HCT116 (cell line): Measurements from ENCODE around the gene CCDC24. TPM values are rescaled to one million over a fixed set of nuclear protein-coding genes. Genes with fewer than 3 reads are reported as not detected.

Experiments used
- ATAC-seq: fragments of 200-7000 bp; cut with Tn5 transposase; 2 replicates; pipeline ENCODE4 v1.9.1; 2020; ENCODE audit warnings: mild to moderate bottlenecking, moderate library complexity
- BruUV-seq: library from RNA; stranded (reverse); fragments of 400-500 nt; replicated peaks from 2 replicates; lab custom pipeline; 2021; lab: Mats Ljungman, UMichigan
- CTCF ChIA-PET: fragments of 300-600 bp; sonication (Branson Sonifier 250); formaldehyde crosslinking; loops from one replicate; lab custom pipeline; 2021; ENCODE audit warnings: antibody characterized with exemption; lab: Charles Lee
- POLR2A ChIA-PET: fragments of 300-600, 350-600 bp; sonication (Branson Sonifier 250); formaldehyde crosslinking; loops from one replicate; lab custom pipeline; 2021; ENCODE audit warnings: antibody characterized with exemption; lab: Charles Lee
- RAD21 ChIA-PET, 2 experiments: fragments of 300-600 bp; sonication (Branson Sonifier 250); formaldehyde crosslinking; loops; one replicate each; lab custom pipeline; 2023; ENCODE audit warnings: low total read pairs in 2 of 2; ENCODE audit not compliant: uncharacterized antibody in 2 of 2, unreplicated experiment in 2 of 2, low non-redundant PET in 1 of 2; lab: Charles Lee
- DNase-seq: peaks from one replicate; pipeline ENCODE4 v3.0.0-alpha.2; 2010; ENCODE audit warnings: low read depth, low spot score
- H2AFZ ChIP-seq: fragments of 200-600 bp; shearing (Covaris generic), sonication (generic); 2 replicates; pipeline ENCODE4 v1.6.1; 2017; ENCODE audit warnings: low read depth, mixed run types, mixed read lengths, antibody characterized with exemption, low read length; ENCODE audit not compliant: poor library complexity, severe bottlenecking
- H3K27ac ChIP-seq: 2 replicates; pipeline ENCODE4 v1.5.1; 2012; ENCODE audit warnings: low read depth, low read length
- H3K27me3 ChIP-seq: fragments of 200-600 bp; sonication (generic); 2 replicates; pipeline ENCODE4 v1.6.1; 2016; ENCODE audit warnings: mixed run types, low read length, mixed read lengths; ENCODE audit not compliant: insufficient read depth
- H3K36me3 ChIP-seq, 2 experiments: fragments of 200-500 bp in 1 of 2; fragments of 200-600 bp in 1 of 2; sonication (Bioruptor generic) in 1 of 2; sonication (generic) in 1 of 2; 2 replicates each; pipeline versions ENCODE4 v1.5.1 to v1.6.1; 2014 to 2016; ENCODE audit warnings: low read length in 2 of 2, inconsistent platforms in 1 of 2, mixed read lengths in 1 of 2, mixed run types in 1 of 2; ENCODE audit not compliant: insufficient read depth in 2 of 2, control insufficient read depth in 1 of 2
- H3K4me1 ChIP-seq, 2 experiments: fragments of 200-600 bp in 1 of 2; sonication (generic) in 1 of 2; 2 replicates each; pipeline versions ENCODE4 v1.5.1 to v1.6.1; 2012 to 2017; ENCODE audit warnings: low read length in 2 of 2, inconsistent platforms in 1 of 2, mild to moderate bottlenecking in 1 of 2, mixed read lengths in 1 of 2, mixed run types in 1 of 2, moderate library complexity in 1 of 2; ENCODE audit not compliant: insufficient read depth in 2 of 2, control insufficient read depth in 1 of 2
- H3K4me2 ChIP-seq: fragments of 200-600 bp; sonication (generic); 2 replicates; pipeline ENCODE4 v1.6.1; 2017; ENCODE audit warnings: mixed run types, low read length, mixed read lengths
- H3K4me3 ChIP-seq, 2 experiments: fragments of 200-600 bp in 1 of 2; sonication (generic) in 1 of 2; replicated peaks in 1 of 2; 2 replicates each; pipeline ENCODE4 v1.5.1; 2011 to 2016; ENCODE audit warnings: low read length in 2 of 2, control low read depth in 1 of 2, low read depth in 1 of 2, mild to moderate bottlenecking in 1 of 2, mixed read lengths in 1 of 2, mixed run types in 1 of 2
- H3K79me2 ChIP-seq: fragments of 200-600 bp; sonication (generic); 2 replicates; pipeline ENCODE4 v1.6.1; 2017; ENCODE audit warnings: mild to moderate bottlenecking, mixed run types, low read length, moderate library complexity, mixed read lengths; ENCODE audit not compliant: insufficient read depth
- H3K9ac ChIP-seq: fragments of 200-600 bp; sonication (generic); 2 replicates; pipeline ENCODE4 v1.6.1; 2016; ENCODE audit warnings: low read length, mixed read lengths
- H3K9me2 ChIP-seq: fragments of 200-600 bp; sonication (generic), shearing (Covaris generic); 2 replicates; pipeline ENCODE4 v1.6.1; 2017; ENCODE audit warnings: mixed run types, mild to moderate bottlenecking, moderate library complexity; ENCODE audit not compliant: insufficient read depth
- H3K9me3 ChIP-seq, 2 experiments: fragments of 200-500 bp in 1 of 2; fragments of 200-600 bp in 1 of 2; sonication (Bioruptor generic) in 1 of 2; sonication (generic) in 1 of 2; 2 replicates each; pipeline ENCODE4 v1.6.1; 2014 to 2017; ENCODE audit warnings: low read length in 2 of 2, mixed read lengths in 2 of 2, inconsistent platforms in 1 of 2, low read depth in 1 of 2, mild to moderate bottlenecking in 1 of 2, mixed run types in 1 of 2, moderate library complexity in 1 of 2; ENCODE audit not compliant: control insufficient read depth in 1 of 2, insufficient read depth in 1 of 2
- H4K20me1 ChIP-seq: fragments of 200-600 bp; sonication (generic), shearing (Covaris generic); 2 replicates; pipeline ENCODE4 v1.6.1; 2017; ENCODE audit warnings: mixed run types, mild to moderate bottlenecking, moderate library complexity; ENCODE audit not compliant: insufficient read depth
- CEBPB ChIP-seq: IDR thresholded peaks from 2 replicates; pipeline ENCODE4 v1.6.1; 2012; ENCODE audit warnings: low read depth
- ELF1 ChIP-seq: IDR thresholded peaks from 2 replicates; pipeline ENCODE4 v1.6.1; 2012; ENCODE audit warnings: low read depth, borderline replicate concordance
- EZH2phosphoT487 ChIP-seq: fragments of 200-600 bp; IDR thresholded peaks from 2 replicates; pipeline ENCODE4 v1.6.1; 2018; ENCODE audit warnings: antibody characterized with exemption, borderline replicate concordance
- FOSL1 ChIP-seq: IDR thresholded peaks from 2 replicates; pipeline ENCODE4 v1.6.1; 2012; ENCODE audit warnings: low read depth
- POLR2A ChIP-seq: IDR thresholded peaks from 2 replicates; pipeline ENCODE4 v1.7.0; 2011; ENCODE audit warnings: borderline replicate concordance; ENCODE audit not compliant: insufficient read depth, insufficient read length; ENCODE audit errors: extremely low read depth
- SIN3A ChIP-seq: IDR thresholded peaks from 2 replicates; pipeline ENCODE4 v1.6.1; 2012; ENCODE audit warnings: low read depth
- SP1 ChIP-seq: IDR thresholded peaks from 2 replicates; pipeline ENCODE4 v1.6.1; 2012; ENCODE audit warnings: low read depth
- SRF ChIP-seq: IDR thresholded peaks from 2 replicates; pipeline ENCODE4 v1.6.1; 2012; ENCODE audit warnings: low read depth
- TCF7L2 ChIP-seq: IDR thresholded peaks from 2 replicates; pipeline ENCODE4 v1.7.0; 2011; ENCODE audit warnings: borderline replicate concordance, inconsistent platforms; ENCODE audit not compliant: insufficient read depth, insufficient read length; ENCODE audit errors: extremely low read depth
- ZFX ChIP-seq: fragments of 450-650 bp; IDR thresholded peaks from 2 replicates; pipeline ENCODE4 v1.6.1; 2017
- intact Hi-C: fragments of 100-400 bp; cut with micrococcal nuclease; formaldehyde crosslinking; loops from 2 replicates; pipeline ENCODE4 v1.10.0; 2022
- total RNA-seq: library from RNA; stranded (reverse); gene quantifications from one replicate; pipeline ENCODE4 v1.2.1, GENCODE V29; 2021; ENCODE audit not compliant: unreplicated experiment
- TF ChIP-seq, protein P1 (sequence below): IDR thresholded peaks from 2 replicates; pipeline ENCODE4 v1.6.1; 2011; ENCODE audit warnings: mild to moderate bottlenecking, low read length, moderate library complexity; ENCODE audit not compliant: insufficient replicate concordance; ENCODE audit errors: extremely low read depth
- TF ChIP-seq, protein P2 (sequence below): IDR thresholded peaks from 2 replicates; pipeline ENCODE4 v1.6.1; 2012; ENCODE audit warnings: low read depth

The CCDC24 gene
- total RNA-seq, 1 experiment from 2014 or later = 23.3 TPM

- Histone ChIP-seq H3K4me1 (peaks cover 5 to 12% of the 10 kb centered on the region in 2 experiments; a peak in 3 of 4 replicates), H2AFZ (no peak overlapping the region), H4K20me1 (no peaks in the 10 kb centered on the region), H3K27ac (no peak overlapping the region), H3K9ac (no peak overlapping the region), H3K36me3 (no peaks in the 10 kb centered on the region), H3K9me2 (no peaks in the 10 kb centered on the region), H3K4me2 (no peak overlapping the region), H3K4me3 (no peak overlapping the region), H3K9me3 (no peaks in the 10 kb centered on the region), H3K79me2 (no peaks in the 10 kb centered on the region), H3K27me3 (no peaks in the 10 kb centered on the region)
- ATAC-seq (no peak), DNase-seq (no peak)
- BruUV-seq = no TSS peak
- CTCF ChIA-PET = no interaction called here
- POLR2A ChIA-PET = no interaction called here
- no peak for TF ChIP-seq SIN3A
- no peak for TF ChIP-seq POLR2A
- no peak for TF ChIP-seq EZH2phosphoT487
- TF ChIP-seq SRF = no peak
- no peak for TF ChIP-seq SP1
- TF ChIP-seq CEBPB = no peak
- TF ChIP-seq TCF7L2 = no peak
- TF ChIP-seq FOSL1 = no peak
- TF ChIP-seq, protein P1, sequence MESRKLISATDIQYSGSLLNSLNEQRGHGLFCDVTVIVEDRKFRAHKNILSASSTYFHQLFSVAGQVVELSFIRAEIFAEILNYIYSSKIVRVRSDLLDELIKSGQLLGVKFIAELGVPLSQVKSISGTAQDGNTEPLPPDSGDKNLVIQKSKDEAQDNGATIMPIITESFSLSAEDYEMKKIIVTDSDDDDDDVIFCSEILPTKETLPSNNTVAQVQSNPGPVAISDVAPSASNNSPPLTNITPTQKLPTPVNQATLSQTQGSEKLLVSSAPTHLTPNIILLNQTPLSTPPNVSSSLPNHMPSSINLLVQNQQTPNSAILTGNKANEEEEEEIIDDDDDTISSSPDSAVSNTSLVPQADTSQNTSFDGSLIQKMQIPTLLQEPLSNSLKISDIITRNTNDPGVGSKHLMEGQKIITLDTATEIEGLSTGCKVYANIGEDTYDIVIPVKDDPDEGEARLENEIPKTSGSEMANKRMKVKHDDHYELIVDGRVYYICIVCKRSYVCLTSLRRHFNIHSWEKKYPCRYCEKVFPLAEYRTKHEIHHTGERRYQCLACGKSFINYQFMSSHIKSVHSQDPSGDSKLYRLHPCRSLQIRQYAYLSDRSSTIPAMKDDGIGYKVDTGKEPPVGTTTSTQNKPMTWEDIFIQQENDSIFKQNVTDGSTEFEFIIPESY = no peak
- TF ChIP-seq, protein P2, sequence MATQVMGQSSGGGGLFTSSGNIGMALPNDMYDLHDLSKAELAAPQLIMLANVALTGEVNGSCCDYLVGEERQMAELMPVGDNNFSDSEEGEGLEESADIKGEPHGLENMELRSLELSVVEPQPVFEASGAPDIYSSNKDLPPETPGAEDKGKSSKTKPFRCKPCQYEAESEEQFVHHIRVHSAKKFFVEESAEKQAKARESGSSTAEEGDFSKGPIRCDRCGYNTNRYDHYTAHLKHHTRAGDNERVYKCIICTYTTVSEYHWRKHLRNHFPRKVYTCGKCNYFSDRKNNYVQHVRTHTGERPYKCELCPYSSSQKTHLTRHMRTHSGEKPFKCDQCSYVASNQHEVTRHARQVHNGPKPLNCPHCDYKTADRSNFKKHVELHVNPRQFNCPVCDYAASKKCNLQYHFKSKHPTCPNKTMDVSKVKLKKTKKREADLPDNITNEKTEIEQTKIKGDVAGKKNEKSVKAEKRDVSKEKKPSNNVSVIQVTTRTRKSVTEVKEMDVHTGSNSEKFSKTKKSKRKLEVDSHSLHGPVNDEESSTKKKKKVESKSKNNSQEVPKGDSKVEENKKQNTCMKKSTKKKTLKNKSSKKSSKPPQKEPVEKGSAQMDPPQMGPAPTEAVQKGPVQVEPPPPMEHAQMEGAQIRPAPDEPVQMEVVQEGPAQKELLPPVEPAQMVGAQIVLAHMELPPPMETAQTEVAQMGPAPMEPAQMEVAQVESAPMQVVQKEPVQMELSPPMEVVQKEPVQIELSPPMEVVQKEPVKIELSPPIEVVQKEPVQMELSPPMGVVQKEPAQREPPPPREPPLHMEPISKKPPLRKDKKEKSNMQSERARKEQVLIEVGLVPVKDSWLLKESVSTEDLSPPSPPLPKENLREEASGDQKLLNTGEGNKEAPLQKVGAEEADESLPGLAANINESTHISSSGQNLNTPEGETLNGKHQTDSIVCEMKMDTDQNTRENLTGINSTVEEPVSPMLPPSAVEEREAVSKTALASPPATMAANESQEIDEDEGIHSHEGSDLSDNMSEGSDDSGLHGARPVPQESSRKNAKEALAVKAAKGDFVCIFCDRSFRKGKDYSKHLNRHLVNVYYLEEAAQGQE = no peak
- no peak for TF ChIP-seq ZFX
- TF ChIP-seq ELF1 = no peak
- intact Hi-C loops = no loop called here
- RAD21 ChIA-PET = no interaction called here
These were observed 6.6 kb downstream of the CCDC24 start for GRCh38 chr1:43998000-43998378.
